GM21528 (cell line): ENCODE data around the gene PKP2.

Experiments used
- ATAC-seq: cut with Tn5 transposase; IDR thresholded peaks from one replicate; pipeline ENCODE4 v1.9.1; 2021; ENCODE audit warnings: mild to moderate bottlenecking, moderate library complexity; ENCODE audit not compliant: unreplicated experiment, low FRiP score

The PKP2 gene

DNA sequence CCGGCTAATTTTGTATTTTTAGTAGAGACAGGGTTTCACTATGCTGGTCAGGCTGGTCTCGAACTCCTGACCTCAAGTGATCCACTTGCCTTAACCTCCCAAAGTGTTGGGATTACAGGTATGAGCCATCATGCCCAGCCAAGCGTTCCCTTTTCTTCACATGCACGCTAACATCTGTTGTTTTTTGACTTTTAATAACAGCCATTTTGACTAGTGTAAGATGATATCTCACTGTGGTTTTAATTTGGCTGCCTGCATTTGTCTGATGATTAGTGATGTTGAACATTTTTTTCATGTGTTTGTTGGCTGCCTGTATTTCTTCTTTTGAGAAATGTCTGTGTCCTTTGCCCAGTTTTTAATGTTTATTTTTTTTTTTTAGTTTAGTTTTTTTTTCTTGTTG, 130.7 kb downstream of the PKP2 start:
- no peak for ATAC-seq

DNA sequence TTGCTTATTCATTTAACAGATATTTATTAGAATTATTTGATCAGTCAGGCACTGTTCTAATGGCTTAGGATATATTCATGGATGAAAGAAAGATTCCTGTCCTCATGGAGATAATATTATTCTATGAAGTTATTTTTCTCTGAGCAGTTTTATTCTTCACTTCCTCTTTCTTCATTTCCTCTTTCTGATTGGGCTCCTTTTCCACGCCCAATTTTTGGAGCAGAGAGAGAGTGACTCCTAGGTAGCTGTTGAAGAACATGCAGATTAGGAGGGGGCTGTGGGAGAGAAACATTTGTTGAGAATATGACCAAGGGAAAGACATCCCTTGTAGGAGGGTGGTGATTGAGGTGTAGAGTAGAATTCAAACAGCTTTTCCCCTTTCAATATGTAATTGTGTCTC, 134.9 kb downstream of the PKP2 start:
- no peak for ATAC-seq

DNA sequence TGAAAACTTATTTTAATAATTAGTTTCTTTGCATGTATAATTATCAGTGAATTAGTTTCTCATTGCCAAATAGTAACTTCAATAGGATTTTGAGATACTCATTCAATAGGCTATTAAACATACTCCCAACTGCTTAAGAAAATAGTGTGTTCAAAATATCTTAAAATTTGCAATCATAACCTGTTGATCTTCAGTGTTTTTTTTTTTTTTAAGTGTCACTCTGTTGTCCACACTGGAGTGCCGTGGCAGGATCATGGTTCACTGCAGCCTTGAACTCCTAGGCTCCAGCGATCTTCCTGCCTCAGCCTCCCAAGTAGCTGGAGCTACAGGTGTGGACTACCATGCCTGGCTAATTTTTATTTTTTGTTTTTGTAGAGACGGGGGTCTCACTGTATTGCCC, 139.4 kb downstream of the PKP2 start:
- ATAC-seq: no peak

DNA sequence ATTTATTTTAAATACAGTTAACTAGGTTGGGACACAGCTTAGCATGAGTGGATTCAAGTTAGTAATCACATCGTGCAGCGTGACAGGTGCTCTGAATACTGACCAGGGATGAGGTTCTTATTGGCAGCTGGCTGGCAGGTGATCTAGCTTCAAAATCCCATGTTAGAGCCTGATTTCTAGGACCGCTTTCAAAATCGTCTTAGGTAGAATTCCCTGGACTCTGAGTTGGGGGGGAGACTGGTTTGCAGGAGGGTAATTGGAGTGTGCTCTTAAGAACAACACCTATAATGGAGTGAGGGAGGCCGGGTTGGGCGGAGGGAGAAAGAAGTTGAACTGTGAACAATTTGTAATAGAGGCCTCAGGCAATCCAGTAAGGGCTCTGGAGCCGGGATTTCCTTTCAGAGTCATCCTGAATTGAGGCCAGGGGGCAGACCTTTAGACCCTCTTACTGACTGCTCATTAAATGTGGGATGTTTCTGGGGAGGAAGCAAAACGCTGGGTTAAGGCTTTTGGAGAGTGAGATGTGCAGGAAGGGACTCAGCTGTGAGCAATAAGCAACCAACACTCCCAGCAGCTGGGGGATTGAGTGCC, 140.0 kb downstream of the PKP2 start:
- ATAC-seq: no peak

DNA sequence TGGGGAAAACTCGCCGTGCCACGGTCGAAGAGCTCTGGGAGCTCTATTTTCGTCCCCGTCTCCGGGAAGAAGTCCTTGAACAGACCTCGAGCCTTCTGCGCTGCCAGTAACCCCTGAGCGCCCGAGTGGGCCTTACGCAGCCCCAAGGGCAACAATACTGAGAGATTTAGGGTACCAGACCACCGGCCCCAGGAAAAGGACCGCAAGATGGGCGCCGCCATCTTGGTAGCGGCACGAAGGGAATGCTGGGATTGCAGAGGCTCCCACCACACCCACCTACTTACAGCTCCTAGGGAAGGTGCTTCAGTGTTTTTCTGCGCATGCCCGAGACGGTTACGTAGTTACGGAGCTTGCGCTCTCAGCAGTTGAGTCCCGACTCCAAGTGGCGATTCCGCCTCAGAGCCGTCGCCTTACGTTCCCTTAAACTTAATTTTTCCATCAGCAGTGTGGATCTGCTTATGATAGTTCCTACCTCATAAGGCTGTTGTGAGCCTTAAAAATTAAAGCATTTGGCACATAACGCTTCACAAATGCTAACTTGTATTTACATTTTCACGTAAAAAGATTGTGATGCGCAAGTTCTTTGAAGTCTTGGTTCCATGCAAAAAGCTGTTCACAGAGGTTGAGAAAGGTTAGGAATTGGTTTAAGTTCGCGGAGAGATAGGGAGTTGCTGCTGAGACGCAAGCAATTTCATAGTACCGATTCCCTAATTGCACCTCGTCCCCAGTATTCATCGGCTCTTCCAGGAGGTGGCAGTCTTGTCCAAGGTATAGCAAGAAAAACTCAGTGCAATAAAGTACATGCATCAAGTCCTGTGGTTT, 140.7 kb downstream of the PKP2 start, which contains the start of gene YARS2:
YARS2 (minus strand) TSS at position 244 of the 822 bp plus-strand sequence; CDS start at position 221, 23 bp downstream.
- ATAC-seq: peak; percentile 95

DNA sequence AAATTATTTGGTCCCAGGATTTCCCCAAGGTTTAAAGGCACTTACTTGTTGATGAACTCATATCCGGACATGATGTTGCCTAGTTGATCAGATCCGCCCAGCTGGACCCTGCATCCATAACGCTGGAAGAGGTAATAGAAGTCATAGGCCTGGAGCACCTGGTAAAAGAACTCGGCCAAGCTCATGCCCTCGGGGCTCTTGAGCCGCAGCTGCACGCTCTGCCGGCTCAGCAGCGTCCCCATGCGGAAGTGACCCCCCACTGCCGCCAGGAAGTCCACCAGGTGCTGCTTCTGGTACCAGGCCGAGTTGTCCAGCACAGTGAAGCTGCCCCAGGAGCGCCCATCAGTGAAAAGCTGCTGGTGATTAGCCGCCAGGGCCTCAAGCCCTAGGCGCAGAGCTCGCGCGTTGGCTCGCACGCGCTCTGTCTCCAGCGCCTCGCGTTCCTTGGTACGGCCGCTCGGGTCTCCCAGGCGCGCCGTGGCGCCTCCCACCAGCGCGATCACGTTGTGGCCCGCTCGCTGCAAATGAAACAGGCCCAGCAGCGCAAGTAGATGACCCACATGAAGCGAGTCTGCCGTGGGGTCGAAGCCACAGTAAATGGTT, 141.4 kb downstream of the PKP2 start:
- ATAC-seq: peak; percentile 77

DNA sequence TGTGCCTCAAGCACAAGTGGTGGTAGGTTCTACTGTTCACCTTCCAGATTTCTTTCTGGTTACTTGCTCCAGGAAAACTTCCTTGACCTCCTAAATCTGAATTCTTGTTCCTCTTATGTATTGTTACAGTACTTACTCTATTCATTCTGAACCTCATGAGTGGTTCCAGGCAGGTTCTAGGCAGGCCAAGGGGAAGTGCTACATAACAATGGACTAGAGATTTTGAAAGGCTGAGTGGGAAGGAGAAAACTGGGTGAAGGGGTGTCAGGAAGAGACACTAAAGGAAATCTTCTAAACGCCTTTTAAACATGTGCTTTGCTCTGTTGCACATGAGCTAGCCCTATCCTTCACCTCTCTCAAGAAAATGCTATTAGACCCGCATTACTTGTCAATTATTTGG, 142.5 kb downstream of the PKP2 start:
- ATAC-seq: no peak

DNA sequence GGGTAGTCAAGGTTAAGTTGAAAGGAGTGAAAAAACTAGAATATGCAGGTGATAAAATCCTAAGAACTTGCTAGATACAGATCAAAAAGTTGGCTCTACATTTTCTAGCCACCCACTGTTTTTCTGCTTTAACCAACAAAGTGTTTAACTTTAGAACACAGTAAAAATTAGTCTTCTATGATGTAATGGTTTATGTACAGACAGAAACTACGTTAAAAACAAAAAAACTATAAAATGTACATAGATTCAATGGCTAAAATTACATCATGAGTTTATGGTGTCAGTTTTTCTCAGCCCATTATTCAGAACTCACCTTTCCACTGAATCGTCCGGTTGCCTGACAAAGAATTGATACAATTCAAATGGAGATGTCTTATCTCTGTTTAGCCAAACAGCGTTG, 143.0 kb downstream of the PKP2 start:
- no peak for ATAC-seq

DNA sequence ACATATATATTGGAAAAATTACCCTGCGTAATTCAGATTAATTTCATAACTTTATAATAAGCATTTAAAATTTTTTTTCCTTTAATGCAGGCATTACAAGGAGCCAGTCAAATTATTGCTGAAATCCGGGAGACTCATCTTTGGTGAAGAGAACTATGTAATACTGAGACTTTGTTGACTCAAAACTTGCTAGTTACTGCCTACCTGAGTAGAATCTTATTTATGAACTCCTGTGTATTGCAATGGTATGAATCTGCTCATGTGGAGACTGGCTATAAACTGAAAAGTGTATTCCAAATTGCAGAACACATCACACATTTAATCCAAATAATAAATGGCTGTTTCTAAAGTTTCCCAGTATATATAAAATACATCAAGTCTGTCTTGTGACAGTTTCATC, 153.3 kb downstream of the PKP2 start:
- ATAC-seq: no peak

DNA sequence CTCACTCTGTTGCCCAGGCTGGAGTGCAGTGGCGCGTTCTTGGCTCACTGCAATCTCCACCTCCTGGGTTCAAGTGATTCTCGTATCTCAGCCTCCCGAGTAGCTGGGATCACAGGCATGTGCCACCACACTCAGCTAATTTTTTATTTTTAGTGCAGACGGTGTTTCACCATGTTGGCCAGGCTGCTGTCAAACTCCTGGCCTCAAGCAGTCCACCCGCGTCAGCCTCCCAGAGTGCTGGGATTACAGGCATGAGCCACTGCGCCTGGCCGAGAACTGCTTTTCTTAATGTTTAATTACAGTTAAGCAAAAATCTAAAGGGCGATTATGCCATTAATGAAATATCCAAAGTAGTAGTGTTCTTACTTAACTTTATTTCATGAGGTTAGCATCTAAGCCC, 154.4 kb downstream of the PKP2 start:
- no peak for ATAC-seq
